ENCODE data around the gene RAD18. TPM values are rescaled to one million over a fixed set of nuclear protein-coding genes. Genes with fewer than 3 reads are reported as not detected.

RAD18 gene
- total and polyA plus RNA-seq, 9 of the 15 experiments (the other 6 are each of a cell fraction or from before 2014, with no cell fraction given) = 19.2 to 49.4 (median 34.4) TPM

DNA sequence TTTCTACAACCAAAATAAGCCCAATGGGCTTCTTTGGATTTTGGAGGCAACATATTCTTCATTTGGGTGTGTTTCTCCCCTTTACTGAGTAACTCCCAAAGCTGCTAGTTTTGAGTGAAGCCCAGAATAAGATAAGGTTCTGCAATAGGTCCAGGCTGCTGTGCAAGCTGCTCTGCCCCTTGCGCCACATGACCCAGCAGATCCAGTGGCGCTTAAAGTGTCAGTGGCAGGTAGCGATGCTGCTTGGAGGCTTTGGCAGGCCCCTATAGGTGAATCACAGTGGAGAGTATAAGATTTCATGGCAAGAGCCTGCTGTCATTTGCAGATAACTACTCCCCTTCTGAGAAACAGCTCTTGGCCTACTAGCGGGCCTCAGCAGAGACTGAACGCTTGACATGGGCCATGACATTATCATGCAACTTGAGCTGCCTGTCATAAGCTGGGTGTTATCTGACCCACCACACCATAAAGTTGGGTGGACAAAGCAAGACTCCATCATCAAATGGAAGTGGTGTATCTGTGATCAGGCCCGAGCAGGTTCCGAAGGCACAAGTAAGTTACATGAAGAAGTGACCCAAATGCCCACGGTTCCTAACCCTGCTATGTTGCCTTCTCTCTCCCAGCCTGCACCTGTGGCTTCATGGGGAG is 105.4 kb downstream of the RAD18 start (continued):
- TF ChIP-seq, protein P1, sequence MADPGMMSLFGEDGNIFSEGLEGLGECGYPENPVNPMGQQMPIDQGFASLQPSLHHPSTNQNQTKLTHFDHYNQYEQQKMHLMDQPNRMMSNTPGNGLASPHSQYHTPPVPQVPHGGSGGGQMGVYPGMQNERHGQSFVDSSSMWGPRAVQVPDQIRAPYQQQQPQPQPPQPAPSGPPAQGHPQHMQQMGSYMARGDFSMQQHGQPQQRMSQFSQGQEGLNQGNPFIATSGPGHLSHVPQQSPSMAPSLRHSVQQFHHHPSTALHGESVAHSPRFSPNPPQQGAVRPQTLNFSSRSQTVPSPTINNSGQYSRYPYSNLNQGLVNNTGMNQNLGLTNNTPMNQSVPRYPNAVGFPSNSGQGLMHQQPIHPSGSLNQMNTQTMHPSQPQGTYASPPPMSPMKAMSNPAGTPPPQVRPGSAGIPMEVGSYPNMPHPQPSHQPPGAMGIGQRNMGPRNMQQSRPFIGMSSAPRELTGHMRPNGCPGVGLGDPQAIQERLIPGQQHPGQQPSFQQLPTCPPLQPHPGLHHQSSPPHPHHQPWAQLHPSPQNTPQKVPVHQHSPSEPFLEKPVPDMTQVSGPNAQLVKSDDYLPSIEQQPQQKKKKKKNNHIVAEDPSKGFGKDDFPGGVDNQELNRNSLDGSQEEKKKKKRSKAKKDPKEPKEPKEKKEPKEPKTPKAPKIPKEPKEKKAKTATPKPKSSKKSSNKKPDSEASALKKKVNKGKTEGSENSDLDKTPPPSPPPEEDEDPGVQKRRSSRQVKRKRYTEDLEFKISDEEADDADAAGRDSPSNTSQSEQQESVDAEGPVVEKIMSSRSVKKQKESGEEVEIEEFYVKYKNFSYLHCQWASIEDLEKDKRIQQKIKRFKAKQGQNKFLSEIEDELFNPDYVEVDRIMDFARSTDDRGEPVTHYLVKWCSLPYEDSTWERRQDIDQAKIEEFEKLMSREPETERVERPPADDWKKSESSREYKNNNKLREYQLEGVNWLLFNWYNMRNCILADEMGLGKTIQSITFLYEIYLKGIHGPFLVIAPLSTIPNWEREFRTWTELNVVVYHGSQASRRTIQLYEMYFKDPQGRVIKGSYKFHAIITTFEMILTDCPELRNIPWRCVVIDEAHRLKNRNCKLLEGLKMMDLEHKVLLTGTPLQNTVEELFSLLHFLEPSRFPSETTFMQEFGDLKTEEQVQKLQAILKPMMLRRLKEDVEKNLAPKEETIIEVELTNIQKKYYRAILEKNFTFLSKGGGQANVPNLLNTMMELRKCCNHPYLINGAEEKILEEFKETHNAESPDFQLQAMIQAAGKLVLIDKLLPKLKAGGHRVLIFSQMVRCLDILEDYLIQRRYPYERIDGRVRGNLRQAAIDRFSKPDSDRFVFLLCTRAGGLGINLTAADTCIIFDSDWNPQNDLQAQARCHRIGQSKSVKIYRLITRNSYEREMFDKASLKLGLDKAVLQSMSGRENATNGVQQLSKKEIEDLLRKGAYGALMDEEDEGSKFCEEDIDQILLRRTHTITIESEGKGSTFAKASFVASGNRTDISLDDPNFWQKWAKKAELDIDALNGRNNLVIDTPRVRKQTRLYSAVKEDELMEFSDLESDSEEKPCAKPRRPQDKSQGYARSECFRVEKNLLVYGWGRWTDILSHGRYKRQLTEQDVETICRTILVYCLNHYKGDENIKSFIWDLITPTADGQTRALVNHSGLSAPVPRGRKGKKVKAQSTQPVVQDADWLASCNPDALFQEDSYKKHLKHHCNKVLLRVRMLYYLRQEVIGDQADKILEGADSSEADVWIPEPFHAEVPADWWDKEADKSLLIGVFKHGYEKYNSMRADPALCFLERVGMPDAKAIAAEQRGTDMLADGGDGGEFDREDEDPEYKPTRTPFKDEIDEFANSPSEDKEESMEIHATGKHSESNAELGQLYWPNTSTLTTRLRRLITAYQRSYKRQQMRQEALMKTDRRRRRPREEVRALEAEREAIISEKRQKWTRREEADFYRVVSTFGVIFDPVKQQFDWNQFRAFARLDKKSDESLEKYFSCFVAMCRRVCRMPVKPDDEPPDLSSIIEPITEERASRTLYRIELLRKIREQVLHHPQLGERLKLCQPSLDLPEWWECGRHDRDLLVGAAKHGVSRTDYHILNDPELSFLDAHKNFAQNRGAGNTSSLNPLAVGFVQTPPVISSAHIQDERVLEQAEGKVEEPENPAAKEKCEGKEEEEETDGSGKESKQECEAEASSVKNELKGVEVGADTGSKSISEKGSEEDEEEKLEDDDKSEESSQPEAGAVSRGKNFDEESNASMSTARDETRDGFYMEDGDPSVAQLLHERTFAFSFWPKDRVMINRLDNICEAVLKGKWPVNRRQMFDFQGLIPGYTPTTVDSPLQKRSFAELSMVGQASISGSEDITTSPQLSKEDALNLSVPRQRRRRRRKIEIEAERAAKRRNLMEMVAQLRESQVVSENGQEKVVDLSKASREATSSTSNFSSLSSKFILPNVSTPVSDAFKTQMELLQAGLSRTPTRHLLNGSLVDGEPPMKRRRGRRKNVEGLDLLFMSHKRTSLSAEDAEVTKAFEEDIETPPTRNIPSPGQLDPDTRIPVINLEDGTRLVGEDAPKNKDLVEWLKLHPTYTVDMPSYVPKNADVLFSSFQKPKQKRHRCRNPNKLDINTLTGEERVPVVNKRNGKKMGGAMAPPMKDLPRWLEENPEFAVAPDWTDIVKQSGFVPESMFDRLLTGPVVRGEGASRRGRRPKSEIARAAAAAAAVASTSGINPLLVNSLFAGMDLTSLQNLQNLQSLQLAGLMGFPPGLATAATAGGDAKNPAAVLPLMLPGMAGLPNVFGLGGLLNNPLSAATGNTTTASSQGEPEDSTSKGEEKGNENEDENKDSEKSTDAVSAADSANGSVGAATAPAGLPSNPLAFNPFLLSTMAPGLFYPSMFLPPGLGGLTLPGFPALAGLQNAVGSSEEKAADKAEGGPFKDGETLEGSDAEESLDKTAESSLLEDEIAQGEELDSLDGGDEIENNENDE (IDR thresholded peaks at IDR 0.05; ENCODE audit: low read depth, low read length) = no peak
- TF ChIP-seq MEF2A (IDR thresholded peaks at IDR 0.05; ENCODE audit: control insufficient read depth, low read depth, low read length) (no peak), RBM22 (IDR thresholded peaks at IDR 0.05; ENCODE audit: low read depth, low read length, poor library complexity, severe bottlenecking) (no peak), ZNF408 (CRISPR knock-in tag; IDR thresholded peaks at IDR 0.05; ENCODE audit: low read depth) (no peak), SLC30A9 (CRISPR knock-in tag; IDR thresholded peaks at IDR 0.05) (no peak), ZNF507 (tag; conservative IDR thresholded peaks at IDR 0.05) (no peak), ZNF695 (CRISPR knock-in tag; IDR thresholded peaks at IDR 0.05) (no peak), ZNF764 (CRISPR knock-in tag; IDR thresholded peaks at IDR 0.05; ENCODE audit: low read depth) (no peak), ZNF436 (CRISPR knock-in tag; IDR thresholded peaks at IDR 0.05) (no peak)
- TF ChIP-seq, protein P2, sequence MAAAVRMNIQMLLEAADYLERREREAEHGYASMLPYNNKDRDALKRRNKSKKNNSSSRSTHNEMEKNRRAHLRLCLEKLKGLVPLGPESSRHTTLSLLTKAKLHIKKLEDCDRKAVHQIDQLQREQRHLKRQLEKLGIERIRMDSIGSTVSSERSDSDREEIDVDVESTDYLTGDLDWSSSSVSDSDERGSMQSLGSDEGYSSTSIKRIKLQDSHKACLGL (CRISPR knock-in tag; IDR thresholded peaks at IDR 0.05; ENCODE audit: borderline replicate concordance, poor library complexity, severe bottlenecking) = no peak
- TF ChIP-seq, protein P3, sequence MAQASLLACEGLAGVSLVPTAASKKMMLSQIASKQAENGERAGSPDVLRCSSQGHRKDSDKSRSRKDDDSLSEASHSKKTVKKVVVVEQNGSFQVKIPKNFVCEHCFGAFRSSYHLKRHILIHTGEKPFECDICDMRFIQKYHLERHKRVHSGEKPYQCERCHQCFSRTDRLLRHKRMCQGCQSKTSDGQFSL (CRISPR knock-in tag; IDR thresholded peaks at IDR 0.05) = no peak
- TF ChIP-seq, protein P3 (tag; IDR thresholded peaks at IDR 0.05) = no peak
- TF ChIP-seq, protein P4, sequence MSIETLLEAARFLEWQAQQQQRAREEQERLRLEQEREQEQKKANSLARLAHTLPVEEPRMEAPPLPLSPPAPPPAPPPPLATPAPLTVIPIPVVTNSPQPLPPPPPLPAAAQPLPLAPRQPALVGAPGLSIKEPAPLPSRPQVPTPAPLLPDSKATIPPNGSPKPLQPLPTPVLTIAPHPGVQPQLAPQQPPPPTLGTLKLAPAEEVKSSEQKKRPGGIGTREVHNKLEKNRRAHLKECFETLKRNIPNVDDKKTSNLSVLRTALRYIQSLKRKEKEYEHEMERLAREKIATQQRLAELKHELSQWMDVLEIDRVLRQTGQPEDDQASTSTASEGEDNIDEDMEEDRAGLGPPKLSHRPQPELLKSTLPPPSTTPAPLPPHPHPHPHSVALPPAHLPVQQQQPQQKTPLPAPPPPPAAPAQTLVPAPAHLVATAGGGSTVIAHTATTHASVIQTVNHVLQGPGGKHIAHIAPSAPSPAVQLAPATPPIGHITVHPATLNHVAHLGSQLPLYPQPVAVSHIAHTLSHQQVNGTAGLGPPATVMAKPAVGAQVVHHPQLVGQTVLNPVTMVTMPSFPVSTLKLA (conservative IDR thresholded peaks at IDR 0.05) = peak in 1 of 2 experiments; percentile 71; a peak in 2 of 4 replicates
